ENCODE measurements around the gene OR2C3.

OR2C3 gene

DNA sequence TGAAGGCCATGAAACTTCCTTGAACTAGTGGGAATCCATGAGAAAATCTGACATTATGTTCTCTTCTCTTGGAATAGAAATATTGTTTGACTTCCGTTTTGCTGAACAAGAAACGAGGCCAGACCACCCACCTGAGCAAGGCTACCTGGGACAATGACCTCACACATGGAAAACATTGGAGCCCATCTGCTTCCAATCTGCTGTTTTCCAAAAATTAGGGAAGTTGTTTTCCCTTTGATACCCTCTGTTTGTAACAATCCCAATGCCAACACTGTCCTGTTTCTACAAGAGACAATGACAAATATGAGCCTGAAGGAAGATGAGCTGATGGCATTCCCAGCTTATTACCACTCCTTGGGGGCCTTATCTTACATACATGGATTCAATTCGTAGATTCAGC, 29.4 kb downstream of the OR2C3 start:
- H3K36me3 ChIP-seq (ENCODE audit: control insufficient read depth in 1 of 2, insufficient read depth in 2 of 2, low read length in 2 of 2), result no peaks in the 10 kb centered on the region
- no peak overlapping the region for H2AK5ac ChIP-seq (ENCODE audit: low read length)
- no peaks in the 10 kb centered on the region for H3K27me3 ChIP-seq (ENCODE audit: insufficient read depth, low read length)
- no peak overlapping the region for H2BK120ac ChIP-seq (ENCODE audit: insufficient read depth, low read length, poor library complexity)
- no CpG with 5 or more reads among the region's 3 CpGs for WGBS (ENCODE audit: extremely low coverage, insufficient coverage, insufficient read length)
- H3K4me3 ChIP-seq (ENCODE audit: low read depth, low read length), result no peak overlapping the region
- no peaks in the 10 kb centered on the region for H3K9me3 ChIP-seq (ENCODE audit: insufficient read depth, low read depth, low read length)
- no peak overlapping the region for H2BK5ac ChIP-seq (ENCODE audit: low read depth, low read length, poor library complexity)
- H3K79me1 ChIP-seq (ENCODE audit: low read length), result no peaks in the 10 kb centered on the region
- no peak overlapping the region for H3K9ac ChIP-seq (ENCODE audit: low read length)
- no peak overlapping the region for H4K8ac ChIP-seq (ENCODE audit: low read depth, low read length)
- DNase-seq, result no peak
- no peak overlapping the region for H2BK12ac ChIP-seq (ENCODE audit: low read length)
- no peak overlapping the region for H3K4ac ChIP-seq (ENCODE audit: low read depth, low read length)
- no peak overlapping the region for H2AFZ ChIP-seq (ENCODE audit: insufficient read depth, low read length, poor library complexity)
- no peaks in the 10 kb centered on the region for H3K4me1 ChIP-seq (ENCODE audit: control insufficient read depth in 1 of 2, insufficient read depth in 2 of 2, low read length in 2 of 2)
- H3K14ac ChIP-seq (ENCODE audit: low read length), result no peak overlapping the region
- H4K12ac ChIP-seq (ENCODE audit: low read depth, low read length), result no peak overlapping the region
- H3K23ac ChIP-seq (ENCODE audit: low read length), result no peak overlapping the region
- H3K4me2 ChIP-seq (ENCODE audit: low read length), result no peak overlapping the region
- H3K18ac ChIP-seq (ENCODE audit: low read length), result no peak overlapping the region
- H3K79me2 ChIP-seq (ENCODE audit: control insufficient read depth, insufficient read depth, low read length, poor library complexity), result no peaks in the 10 kb centered on the region
- H3K27ac ChIP-seq (ENCODE audit: low read depth, low read length), result no peak overlapping the region
- H4K91ac ChIP-seq (ENCODE audit: low read depth, low read length), result no peak overlapping the region

GRCh38 chr1:247500865-247501264, 35.4 kb downstream of the OR2C3 start:
- H3K4me2 ChIP-seq (ENCODE audit: low read length), result no peak overlapping the region
- H3K4ac ChIP-seq (ENCODE audit: low read depth, low read length), result no peak overlapping the region
- no peak overlapping the region for H2BK12ac ChIP-seq (ENCODE audit: low read length)
- H3K23ac ChIP-seq (ENCODE audit: low read length), result no peak overlapping the region
- H3K79me1 ChIP-seq (ENCODE audit: low read length), result peaks cover 2% of the 10 kb centered on the region
- no peak overlapping the region for H2BK120ac ChIP-seq (ENCODE audit: insufficient read depth, low read length, poor library complexity)
- no peak overlapping the region for H2AK5ac ChIP-seq (ENCODE audit: low read length)
- WGBS (ENCODE audit: extremely low coverage, insufficient coverage, insufficient read length), result no CpG with 5 or more reads among the region's 3 CpGs
- no peaks in the 10 kb centered on the region for H3K9me3 ChIP-seq (ENCODE audit: insufficient read depth, low read depth, low read length)
- H2AFZ ChIP-seq (ENCODE audit: insufficient read depth, low read length, poor library complexity), result no peak overlapping the region
- DNase-seq, result no peak
- H3K14ac ChIP-seq (ENCODE audit: low read length), result no peak overlapping the region
- H4K91ac ChIP-seq (ENCODE audit: low read depth, low read length), result no peak overlapping the region
- H3K79me2 ChIP-seq (ENCODE audit: control insufficient read depth, insufficient read depth, low read length, poor library complexity), result no peaks in the 10 kb centered on the region
- peaks cover 0 to 3% of the 10 kb centered on the region in 2 experiments for H3K4me1 ChIP-seq (ENCODE audit: control insufficient read depth in 1 of 2, insufficient read depth in 2 of 2, low read length in 2 of 2)
- H4K12ac ChIP-seq (ENCODE audit: low read depth, low read length), result no peak overlapping the region
- no peak overlapping the region for H3K18ac ChIP-seq (ENCODE audit: low read length)
- H3K27ac ChIP-seq (ENCODE audit: low read depth, low read length), result no peak overlapping the region
- H3K27me3 ChIP-seq (ENCODE audit: insufficient read depth, low read length), result no peaks in the 10 kb centered on the region
- no peak overlapping the region for H3K4me3 ChIP-seq (ENCODE audit: low read depth, low read length)
- no peak overlapping the region for H2BK5ac ChIP-seq (ENCODE audit: low read depth, low read length, poor library complexity)
- H4K8ac ChIP-seq (ENCODE audit: low read depth, low read length), result no peak overlapping the region
- no peaks in the 10 kb centered on the region for H3K36me3 ChIP-seq (ENCODE audit: control insufficient read depth in 1 of 2, insufficient read depth in 2 of 2, low read length in 2 of 2)
- H3K9ac ChIP-seq (ENCODE audit: low read length), result no peak overlapping the region

- no peak overlapping the region for H3K14ac ChIP-seq (ENCODE audit: low read length)
- H2AFZ ChIP-seq (ENCODE audit: insufficient read depth, low read length, poor library complexity), result no peak overlapping the region
- peak overlapping the region; percentile 46 for H2BK120ac ChIP-seq (ENCODE audit: insufficient read depth, low read length, poor library complexity)
- no CpG with 5 or more reads among the region's 10 CpGs for WGBS (ENCODE audit: extremely low coverage, insufficient coverage, insufficient read length)
- no peak overlapping the region for H3K23ac ChIP-seq (ENCODE audit: low read length)
- H3K79me1 ChIP-seq (ENCODE audit: low read length), result peaks cover 4% of the 10 kb centered on the region
- no peak overlapping the region for H4K8ac ChIP-seq (ENCODE audit: low read depth, low read length)
- H3K4me2 ChIP-seq (ENCODE audit: low read length), result no peak overlapping the region
- no peak overlapping the region for H3K18ac ChIP-seq (ENCODE audit: low read length)
- H3K9ac ChIP-seq (ENCODE audit: low read length), result no peak overlapping the region
- no peaks in the 10 kb centered on the region for H3K9me3 ChIP-seq (ENCODE audit: insufficient read depth, low read depth, low read length)
- no peak overlapping the region for H3K4me3 ChIP-seq (ENCODE audit: low read depth, low read length)
- no peak overlapping the region for H4K12ac ChIP-seq (ENCODE audit: low read depth, low read length)
- H3K79me2 ChIP-seq (ENCODE audit: control insufficient read depth, insufficient read depth, low read length, poor library complexity), result no peaks in the 10 kb centered on the region
- H3K36me3 ChIP-seq (ENCODE audit: control insufficient read depth in 1 of 2, insufficient read depth in 2 of 2, low read length in 2 of 2), result no peaks in the 10 kb centered on the region
- no peaks in the 10 kb centered on the region for H3K27me3 ChIP-seq (ENCODE audit: insufficient read depth, low read length)
- no peak overlapping the region for H2BK12ac ChIP-seq (ENCODE audit: low read length)
- no peak overlapping the region for H2AK5ac ChIP-seq (ENCODE audit: low read length)
- H4K91ac ChIP-seq (ENCODE audit: low read depth, low read length), result no peak overlapping the region
- no peak overlapping the region for H3K4ac ChIP-seq (ENCODE audit: low read depth, low read length)
- H3K27ac ChIP-seq (ENCODE audit: low read depth, low read length), result peak overlapping the region; percentile 71
- no peak overlapping the region for H2BK5ac ChIP-seq (ENCODE audit: low read depth, low read length, poor library complexity)
- peaks cover 0 to 3% of the 10 kb centered on the region in 2 experiments for H3K4me1 ChIP-seq (ENCODE audit: control insufficient read depth in 1 of 2, insufficient read depth in 2 of 2, low read length in 2 of 2)
- peak; percentile 77 to 82 for DNase-seq
These were observed 39.5 kb downstream of the OR2C3 start for GRCh38 chr1:247496581-247497285.

DNA sequence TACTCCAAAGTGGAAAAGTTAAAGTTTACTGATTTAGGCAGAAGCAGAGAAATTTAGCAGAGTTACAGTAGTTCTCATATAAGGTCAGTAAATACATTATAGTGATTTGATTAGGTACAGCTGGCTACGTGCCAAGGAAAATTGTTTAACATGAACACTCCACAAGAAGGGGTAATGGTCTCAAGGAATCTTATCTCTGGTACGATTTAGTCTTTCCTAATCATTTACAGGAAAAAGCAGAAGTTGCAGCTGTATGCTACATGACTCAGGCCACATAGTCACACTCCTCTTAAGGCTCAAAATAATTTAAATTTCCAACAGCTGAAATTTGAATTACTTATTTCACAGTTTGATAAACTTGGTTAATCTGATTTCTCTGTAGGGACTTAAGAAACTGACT, 41.5 kb downstream of the OR2C3 start:
- H3K14ac ChIP-seq (ENCODE audit: low read length), result no peak overlapping the region
- H4K91ac ChIP-seq (ENCODE audit: low read depth, low read length), result no peak overlapping the region
- no peak overlapping the region for H3K4me3 ChIP-seq (ENCODE audit: low read depth, low read length)
- H2BK12ac ChIP-seq (ENCODE audit: low read length), result no peak overlapping the region
- no peaks in the 10 kb centered on the region for H3K27me3 ChIP-seq (ENCODE audit: insufficient read depth, low read length)
- H3K36me3 ChIP-seq (ENCODE audit: control insufficient read depth in 1 of 2, insufficient read depth in 2 of 2, low read length in 2 of 2), result no peaks in the 10 kb centered on the region
- H4K12ac ChIP-seq (ENCODE audit: low read depth, low read length), result no peak overlapping the region
- DNase-seq, result peak; percentile 45 to 75
- no peak overlapping the region for H2BK5ac ChIP-seq (ENCODE audit: low read depth, low read length, poor library complexity)
- H3K79me1 ChIP-seq (ENCODE audit: low read length), result peaks cover 4% of the 10 kb centered on the region
- H3K23ac ChIP-seq (ENCODE audit: low read length), result no peak overlapping the region
- no CpG with 5 or more reads among the region's 2 CpGs for whole genome bisulfite sequencing (ENCODE audit: extremely low coverage, insufficient coverage, insufficient read length)
- H3K18ac ChIP-seq (ENCODE audit: low read length), result no peak overlapping the region
- H3K79me2 ChIP-seq (ENCODE audit: control insufficient read depth, insufficient read depth, low read length, poor library complexity), result no peaks in the 10 kb centered on the region
- no peaks in the 10 kb centered on the region for H3K9me3 ChIP-seq (ENCODE audit: insufficient read depth, low read depth, low read length)
- H3K4me2 ChIP-seq (ENCODE audit: low read length), result no peak overlapping the region
- no peak overlapping the region for H4K8ac ChIP-seq (ENCODE audit: low read depth, low read length)
- H2AK5ac ChIP-seq (ENCODE audit: low read length), result no peak overlapping the region
- peaks cover 0 to 3% of the 10 kb centered on the region in 2 experiments for H3K4me1 ChIP-seq (ENCODE audit: control insufficient read depth in 1 of 2, insufficient read depth in 2 of 2, low read length in 2 of 2)
- no peak overlapping the region for H3K9ac ChIP-seq (ENCODE audit: low read length)
- no peak overlapping the region for H2BK120ac ChIP-seq (ENCODE audit: insufficient read depth, low read length, poor library complexity)
- H3K27ac ChIP-seq (ENCODE audit: low read depth, low read length), result no peak overlapping the region
- no peak overlapping the region for H3K4ac ChIP-seq (ENCODE audit: low read depth, low read length)
- H2AFZ ChIP-seq (ENCODE audit: insufficient read depth, low read length, poor library complexity), result no peak overlapping the region
